ENCODE data around the gene SEMG2. TPM values are rescaled to one million over a fixed set of nuclear protein-coding genes. Genes with fewer than 3 reads are reported as not detected.

SEMG2 gene
- total and polyA plus RNA-seq, 9 of the 15 experiments (the other 6 are each of a cell fraction or from before 2014, with no cell fraction given), result not detected

DNA sequence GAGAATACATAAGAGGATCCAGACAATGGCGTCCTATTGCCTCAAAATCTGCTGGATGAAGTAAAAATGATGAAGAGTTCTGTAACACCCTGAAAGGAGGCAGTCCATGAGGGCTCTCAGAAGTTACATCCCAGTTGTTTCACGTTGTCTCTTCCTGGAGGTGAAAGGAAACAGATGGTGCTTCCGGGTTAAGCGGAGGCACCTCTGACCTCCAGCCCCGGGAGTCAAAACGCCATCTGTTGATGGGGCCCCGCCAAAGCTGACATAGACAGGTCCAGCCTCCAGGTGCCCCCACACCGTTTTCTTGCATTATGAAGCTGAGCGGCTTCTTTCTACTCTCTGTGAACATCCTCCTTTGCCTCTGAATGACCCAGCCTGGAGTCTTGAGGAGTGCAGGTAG is 9.5 kb downstream of the SEMG2 start (continued):
- TF ChIP-seq, protein P1, sequence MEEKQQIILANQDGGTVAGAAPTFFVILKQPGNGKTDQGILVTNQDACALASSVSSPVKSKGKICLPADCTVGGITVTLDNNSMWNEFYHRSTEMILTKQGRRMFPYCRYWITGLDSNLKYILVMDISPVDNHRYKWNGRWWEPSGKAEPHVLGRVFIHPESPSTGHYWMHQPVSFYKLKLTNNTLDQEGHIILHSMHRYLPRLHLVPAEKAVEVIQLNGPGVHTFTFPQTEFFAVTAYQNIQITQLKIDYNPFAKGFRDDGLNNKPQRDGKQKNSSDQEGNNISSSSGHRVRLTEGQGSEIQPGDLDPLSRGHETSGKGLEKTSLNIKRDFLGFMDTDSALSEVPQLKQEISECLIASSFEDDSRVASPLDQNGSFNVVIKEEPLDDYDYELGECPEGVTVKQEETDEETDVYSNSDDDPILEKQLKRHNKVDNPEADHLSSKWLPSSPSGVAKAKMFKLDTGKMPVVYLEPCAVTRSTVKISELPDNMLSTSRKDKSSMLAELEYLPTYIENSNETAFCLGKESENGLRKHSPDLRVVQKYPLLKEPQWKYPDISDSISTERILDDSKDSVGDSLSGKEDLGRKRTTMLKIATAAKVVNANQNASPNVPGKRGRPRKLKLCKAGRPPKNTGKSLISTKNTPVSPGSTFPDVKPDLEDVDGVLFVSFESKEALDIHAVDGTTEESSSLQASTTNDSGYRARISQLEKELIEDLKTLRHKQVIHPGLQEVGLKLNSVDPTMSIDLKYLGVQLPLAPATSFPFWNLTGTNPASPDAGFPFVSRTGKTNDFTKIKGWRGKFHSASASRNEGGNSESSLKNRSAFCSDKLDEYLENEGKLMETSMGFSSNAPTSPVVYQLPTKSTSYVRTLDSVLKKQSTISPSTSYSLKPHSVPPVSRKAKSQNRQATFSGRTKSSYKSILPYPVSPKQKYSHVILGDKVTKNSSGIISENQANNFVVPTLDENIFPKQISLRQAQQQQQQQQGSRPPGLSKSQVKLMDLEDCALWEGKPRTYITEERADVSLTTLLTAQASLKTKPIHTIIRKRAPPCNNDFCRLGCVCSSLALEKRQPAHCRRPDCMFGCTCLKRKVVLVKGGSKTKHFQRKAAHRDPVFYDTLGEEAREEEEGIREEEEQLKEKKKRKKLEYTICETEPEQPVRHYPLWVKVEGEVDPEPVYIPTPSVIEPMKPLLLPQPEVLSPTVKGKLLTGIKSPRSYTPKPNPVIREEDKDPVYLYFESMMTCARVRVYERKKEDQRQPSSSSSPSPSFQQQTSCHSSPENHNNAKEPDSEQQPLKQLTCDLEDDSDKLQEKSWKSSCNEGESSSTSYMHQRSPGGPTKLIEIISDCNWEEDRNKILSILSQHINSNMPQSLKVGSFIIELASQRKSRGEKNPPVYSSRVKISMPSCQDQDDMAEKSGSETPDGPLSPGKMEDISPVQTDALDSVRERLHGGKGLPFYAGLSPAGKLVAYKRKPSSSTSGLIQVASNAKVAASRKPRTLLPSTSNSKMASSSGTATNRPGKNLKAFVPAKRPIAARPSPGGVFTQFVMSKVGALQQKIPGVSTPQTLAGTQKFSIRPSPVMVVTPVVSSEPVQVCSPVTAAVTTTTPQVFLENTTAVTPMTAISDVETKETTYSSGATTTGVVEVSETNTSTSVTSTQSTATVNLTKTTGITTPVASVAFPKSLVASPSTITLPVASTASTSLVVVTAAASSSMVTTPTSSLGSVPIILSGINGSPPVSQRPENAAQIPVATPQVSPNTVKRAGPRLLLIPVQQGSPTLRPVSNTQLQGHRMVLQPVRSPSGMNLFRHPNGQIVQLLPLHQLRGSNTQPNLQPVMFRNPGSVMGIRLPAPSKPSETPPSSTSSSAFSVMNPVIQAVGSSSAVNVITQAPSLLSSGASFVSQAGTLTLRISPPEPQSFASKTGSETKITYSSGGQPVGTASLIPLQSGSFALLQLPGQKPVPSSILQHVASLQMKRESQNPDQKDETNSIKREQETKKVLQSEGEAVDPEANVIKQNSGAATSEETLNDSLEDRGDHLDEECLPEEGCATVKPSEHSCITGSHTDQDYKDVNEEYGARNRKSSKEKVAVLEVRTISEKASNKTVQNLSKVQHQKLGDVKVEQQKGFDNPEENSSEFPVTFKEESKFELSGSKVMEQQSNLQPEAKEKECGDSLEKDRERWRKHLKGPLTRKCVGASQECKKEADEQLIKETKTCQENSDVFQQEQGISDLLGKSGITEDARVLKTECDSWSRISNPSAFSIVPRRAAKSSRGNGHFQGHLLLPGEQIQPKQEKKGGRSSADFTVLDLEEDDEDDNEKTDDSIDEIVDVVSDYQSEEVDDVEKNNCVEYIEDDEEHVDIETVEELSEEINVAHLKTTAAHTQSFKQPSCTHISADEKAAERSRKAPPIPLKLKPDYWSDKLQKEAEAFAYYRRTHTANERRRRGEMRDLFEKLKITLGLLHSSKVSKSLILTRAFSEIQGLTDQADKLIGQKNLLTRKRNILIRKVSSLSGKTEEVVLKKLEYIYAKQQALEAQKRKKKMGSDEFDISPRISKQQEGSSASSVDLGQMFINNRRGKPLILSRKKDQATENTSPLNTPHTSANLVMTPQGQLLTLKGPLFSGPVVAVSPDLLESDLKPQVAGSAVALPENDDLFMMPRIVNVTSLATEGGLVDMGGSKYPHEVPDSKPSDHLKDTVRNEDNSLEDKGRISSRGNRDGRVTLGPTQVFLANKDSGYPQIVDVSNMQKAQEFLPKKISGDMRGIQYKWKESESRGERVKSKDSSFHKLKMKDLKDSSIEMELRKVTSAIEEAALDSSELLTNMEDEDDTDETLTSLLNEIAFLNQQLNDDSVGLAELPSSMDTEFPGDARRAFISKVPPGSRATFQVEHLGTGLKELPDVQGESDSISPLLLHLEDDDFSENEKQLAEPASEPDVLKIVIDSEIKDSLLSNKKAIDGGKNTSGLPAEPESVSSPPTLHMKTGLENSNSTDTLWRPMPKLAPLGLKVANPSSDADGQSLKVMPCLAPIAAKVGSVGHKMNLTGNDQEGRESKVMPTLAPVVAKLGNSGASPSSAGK (IDR thresholded peaks at IDR 0.05), result no peak
- TF ChIP-seq BRD4 (IDR thresholded peaks at IDR 0.05), result no peak
- TF ChIP-seq SAP30 (IDR thresholded peaks at IDR 0.05; ENCODE audit: borderline replicate concordance, insufficient read depth, low read depth, low read length, poor library complexity, severe bottlenecking), result no peak
- TF ChIP-seq SNIP1 (IDR thresholded peaks at IDR 0.05; ENCODE audit: low read depth), result no peak
- TF ChIP-seq EHMT2 (IDR thresholded peaks at IDR 0.05), result no peak; the same call in 1 of the 2 replicates
- TF ChIP-seq, protein P2, sequence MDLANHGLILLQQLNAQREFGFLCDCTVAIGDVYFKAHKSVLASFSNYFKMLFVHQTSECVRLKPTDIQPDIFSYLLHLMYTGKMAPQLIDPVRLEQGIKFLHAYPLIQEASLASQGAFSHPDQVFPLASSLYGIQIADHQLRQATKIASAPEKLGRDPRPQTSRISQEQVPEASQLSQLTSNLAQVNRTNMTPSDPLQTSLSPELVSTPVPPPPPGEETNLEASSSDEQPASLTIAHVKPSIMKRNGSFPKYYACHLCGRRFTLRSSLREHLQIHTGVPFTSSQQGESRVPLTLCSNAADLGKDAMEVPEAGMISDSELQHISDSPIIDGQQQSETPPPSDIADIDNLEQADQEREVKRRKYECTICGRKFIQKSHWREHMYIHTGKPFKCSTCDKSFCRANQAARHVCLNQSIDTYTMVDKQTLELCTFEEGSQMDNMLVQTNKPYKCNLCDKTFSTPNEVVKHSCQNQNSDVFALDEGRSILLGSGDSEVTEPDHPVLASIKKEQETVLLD (IDR thresholded peaks at IDR 0.05), result no peak
- TF ChIP-seq SAFB (IDR thresholded peaks at IDR 0.05; ENCODE audit: borderline replicate concordance, low read depth, low read length), result no peak
- TF ChIP-seq, protein P3, sequence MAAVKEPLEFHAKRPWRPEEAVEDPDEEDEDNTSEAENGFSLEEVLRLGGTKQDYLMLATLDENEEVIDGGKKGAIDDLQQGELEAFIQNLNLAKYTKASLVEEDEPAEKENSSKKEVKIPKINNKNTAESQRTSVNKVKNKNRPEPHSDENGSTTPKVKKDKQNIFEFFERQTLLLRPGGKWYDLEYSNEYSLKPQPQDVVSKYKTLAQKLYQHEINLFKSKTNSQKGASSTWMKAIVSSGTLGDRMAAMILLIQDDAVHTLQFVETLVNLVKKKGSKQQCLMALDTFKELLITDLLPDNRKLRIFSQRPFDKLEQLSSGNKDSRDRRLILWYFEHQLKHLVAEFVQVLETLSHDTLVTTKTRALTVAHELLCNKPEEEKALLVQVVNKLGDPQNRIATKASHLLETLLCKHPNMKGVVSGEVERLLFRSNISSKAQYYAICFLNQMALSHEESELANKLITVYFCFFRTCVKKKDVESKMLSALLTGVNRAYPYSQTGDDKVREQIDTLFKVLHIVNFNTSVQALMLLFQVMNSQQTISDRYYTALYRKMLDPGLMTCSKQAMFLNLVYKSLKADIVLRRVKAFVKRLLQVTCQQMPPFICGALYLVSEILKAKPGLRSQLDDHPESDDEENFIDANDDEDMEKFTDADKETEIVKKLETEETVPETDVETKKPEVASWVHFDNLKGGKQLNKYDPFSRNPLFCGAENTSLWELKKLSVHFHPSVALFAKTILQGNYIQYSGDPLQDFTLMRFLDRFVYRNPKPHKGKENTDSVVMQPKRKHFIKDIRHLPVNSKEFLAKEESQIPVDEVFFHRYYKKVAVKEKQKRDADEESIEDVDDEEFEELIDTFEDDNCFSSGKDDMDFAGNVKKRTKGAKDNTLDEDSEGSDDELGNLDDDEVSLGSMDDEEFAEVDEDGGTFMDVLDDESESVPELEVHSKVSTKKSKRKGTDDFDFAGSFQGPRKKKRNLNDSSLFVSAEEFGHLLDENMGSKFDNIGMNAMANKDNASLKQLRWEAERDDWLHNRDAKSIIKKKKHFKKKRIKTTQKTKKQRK (IDR thresholded peaks at IDR 0.05; ENCODE audit: borderline replicate concordance, low read depth, low read length), result no peak
- no peak for TF ChIP-seq TCF7L2 (IDR thresholded peaks at IDR 0.05; ENCODE audit: low read depth, low read length)
- TF ChIP-seq MCM5 (IDR thresholded peaks at IDR 0.05; ENCODE audit: low read depth), result no peak
- no peak for TF ChIP-seq MAFF (IDR thresholded peaks at IDR 0.05; ENCODE audit: low read length)
- TF ChIP-seq ZNF224 (CRISPR knock-in tag; IDR thresholded peaks at IDR 0.05), result no peak
